ENCODE results near the gene LCE3D.

GRCh38 chr1:152613511-152613910 is 33.2 kb upstream of the LCE3D start, which contains the start of gene LCE3B:
- TF ChIP-seq ZFP37 (tag by site-specific recombination; IDR thresholded peaks at IDR 0.05), result no peak
- no peak for TF ChIP-seq OVOL3 (tag by site-specific recombination; IDR thresholded peaks at IDR 0.05)
- TF ChIP-seq ZBTB20 (tag by site-specific recombination; IDR thresholded peaks at IDR 0.05), result no peak
- TF ChIP-seq ZBTB1 (tag by site-specific recombination; IDR thresholded peaks at IDR 0.05), result no peak
- TF ChIP-seq ZNF561 (tag by site-specific recombination; IDR thresholded peaks at IDR 0.05; ENCODE audit: borderline replicate concordance), result no peak
- no peak for TF ChIP-seq ZNF184 (tag by site-specific recombination; IDR thresholded peaks at IDR 0.05)
- no peak for TF ChIP-seq ZNF449 (tag by site-specific recombination; IDR thresholded peaks at IDR 0.05)
- TF ChIP-seq ZNF558 (tag by site-specific recombination; IDR thresholded peaks at IDR 0.05), result no peak
- TF ChIP-seq PRDM1 (tag by site-specific recombination; IDR thresholded peaks at IDR 0.05), result no peak
- TF ChIP-seq ZEB2 (tag by site-specific recombination; IDR thresholded peaks at IDR 0.05), result no peak
- no peak for TF ChIP-seq ZNF280C (tag by site-specific recombination; IDR thresholded peaks at IDR 0.05)
- no peak for TF ChIP-seq KLF9 (tag by site-specific recombination; IDR thresholded peaks at IDR 0.05; ENCODE audit: low read depth)
- no peak for TF ChIP-seq ZNF280D (tag by site-specific recombination; IDR thresholded peaks at IDR 0.05)

Data from HEK293 (cell line).